Peyer's patch (tissue), 4 donors: ENCODE data around the gene DNAH2. TPM values are rescaled to one million over a fixed set of nuclear protein-coding genes. Genes with fewer than 3 reads are reported as not detected.

Experiments
- DNase-seq, 3 donors: peaks; one replicate each; pipeline ENCODE4 v3.0.0-alpha.2; 2017 to 2019
- H3K27ac ChIP-seq, 4 donors: fragments of 200-600 bp; sonication (generic); one replicate each; pipeline ENCODE4 v1.5.1; 2016 to 2019
- H3K27me3 ChIP-seq, 2 donors: fragments of 200-600 bp; sonication (generic); one replicate each; pipeline ENCODE4 v1.5.1; 2019
- H3K36me3 ChIP-seq, 3 donors: fragments of 200-600 bp; sonication (generic); one replicate each; pipeline ENCODE4 v1.5.1; 2016 to 2019
- H3K4me1 ChIP-seq, 4 donors: fragments of 200-600 bp; sonication (generic); one replicate each; pipeline ENCODE4 v1.5.1; 2016 to 2019
- H3K4me3 ChIP-seq, 4 donors: fragments of 200-600 bp; sonication (generic); 1 replicate in 3 of 4; 2 replicates in 1 of 4; pipeline ENCODE4 v1.5.1; 2016 to 2019; ENCODE audit warnings: mild to moderate bottlenecking in 1 of 4
- H3K9me3 ChIP-seq, 4 donors: fragments of 200-600 bp; sonication (generic); one replicate each; pipeline ENCODE4 v1.5.1; 2016 to 2019; ENCODE audit warnings: mild to moderate bottlenecking in 1 of 4
- CTCF ChIP-seq, 6 experiments: fragments of 450-650 bp in 4 of 6; fragments of 200-600 bp in 2 of 6; sonication (generic) in 1 of 6; IDR thresholded peaks; one replicate each; pipeline ENCODE4 v1.5.1; 2017 to 2019; ENCODE audit warnings: antibody characterized with exemption in 6 of 6, mild to moderate bottlenecking in 3 of 6, moderate library complexity in 1 of 6
- POLR2A ChIP-seq, 2 donors: fragments of 450-650 bp; IDR thresholded peaks; one replicate each; pipeline ENCODE4 v1.5.1; 2017; ENCODE audit warnings: antibody characterized with exemption in 2 of 2, mild to moderate bottlenecking in 2 of 2, moderate library complexity in 2 of 2
- total RNA-seq, 4 donors: library from RNA; depleted of rRNA; stranded (reverse); fragments of >200 nt; gene quantifications; one replicate each; pipeline ENCODE4 v1.1.0, GENCODE V29; 2016

Gene DNAH2
- total RNA-seq, 4 donors from 2014 or later, result 0.18 to 0.83 TPM; not detected in 2

DNA sequence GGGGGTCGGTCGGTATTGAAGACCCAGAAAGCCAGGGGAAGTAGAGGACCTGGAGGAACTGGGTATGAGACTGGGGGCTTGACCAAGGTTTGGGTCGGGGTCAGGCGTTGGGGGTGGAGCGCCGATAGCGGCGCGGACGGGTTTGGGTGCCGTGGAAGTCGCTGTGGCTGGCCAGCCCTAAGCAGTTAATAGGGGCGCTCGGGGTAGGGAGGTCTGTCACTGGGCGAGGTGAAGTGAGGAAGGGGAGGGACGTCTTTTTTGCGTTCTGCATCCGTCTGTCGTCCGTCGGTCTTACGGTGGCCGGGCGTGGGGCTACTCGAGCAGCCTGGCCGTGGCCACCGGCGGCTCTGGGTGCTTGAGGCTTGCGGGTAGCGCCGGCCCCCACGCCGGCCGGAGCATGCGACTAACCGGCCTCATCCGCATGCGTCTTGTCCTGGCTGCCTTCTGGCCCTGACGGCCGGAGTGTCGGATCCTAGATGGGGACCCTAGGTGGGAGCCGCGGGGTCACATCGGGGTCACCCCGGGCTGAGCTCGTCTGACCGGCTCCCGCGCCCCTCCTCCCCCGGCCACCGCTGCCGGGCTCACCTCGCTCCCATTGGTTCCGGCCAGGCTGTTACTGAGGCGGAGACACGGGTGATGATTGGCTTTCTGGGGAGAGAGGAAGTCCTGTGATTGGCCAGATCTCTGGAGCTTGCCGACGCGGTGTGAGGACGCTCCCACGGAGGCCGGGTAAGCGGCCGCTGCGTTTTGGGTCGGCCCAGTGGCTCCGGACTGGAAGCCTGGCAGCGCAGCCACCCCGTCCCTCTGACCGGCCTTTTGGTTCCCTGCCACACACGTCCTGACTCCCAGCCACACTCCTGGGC is 127.0 kb downstream of the DNAH2 start:
- TF ChIP-seq POLR2A (IDR thresholded peaks at IDR 0.05), result peak; percentile 44 to 89
- TF ChIP-seq CTCF (IDR thresholded peaks at IDR 0.05), result no peak
- Histone ChIP-seq H3K4me1 (peaks cover 0 to 36% (median 14%) of the 10 kb centered on the region in 4 donors), H3K27ac (peak overlapping the region; percentile 97 to 100 (median 97)), H3K27me3 (no peaks in the 10 kb centered on the region), H3K9me3 (no peaks in the 10 kb centered on the region), H3K36me3 (peaks cover 0 to 51% (median 0%) of the 10 kb centered on the region in 3 donors), H3K4me3 (peak overlapping the region; percentile 72 to 80 (median 79))
- DNase-seq, result peak; percentile 91 to 96 (median 91)

- H3K4me3 ChIP-seq, result peak overlapping the region in 3 of 4 donors; percentile 72 to 80 (median 78)
- H3K27me3 ChIP-seq, result no peaks in the 10 kb centered on the region
- peaks cover 0 to 53% (median 0%) of the 10 kb centered on the region in 3 donors for H3K36me3 ChIP-seq
- H3K4me1 ChIP-seq, result peaks cover 0 to 26% (median 13%) of the 10 kb centered on the region in 4 donors
- H3K9me3 ChIP-seq, result no peaks in the 10 kb centered on the region
- no peak for DNase-seq
- H3K27ac ChIP-seq, result peak overlapping the region; percentile 97 to 100 (median 97)
- TF ChIP-seq CTCF (IDR thresholded peaks at IDR 0.05) (no peak), POLR2A (IDR thresholded peaks at IDR 0.05) (no peak)
Observed at GRCh38 chr17:7845359-7846062, 128.0 kb downstream of the DNAH2 start.

GRCh38 chr17:7846063-7846735 is 128.7 kb downstream of the DNAH2 start:
- peaks cover 0 to 60% (median 0%) of the 10 kb centered on the region in 3 donors for H3K36me3 ChIP-seq
- peaks cover 2 to 26% (median 11%) of the 10 kb centered on the region in 4 donors for H3K4me1 ChIP-seq
- no peak overlapping the region for H3K4me3 ChIP-seq
- no peaks in the 10 kb centered on the region for H3K27me3 ChIP-seq
- no peak for TF ChIP-seq POLR2A (IDR thresholded peaks at IDR 0.05)
- no peak for TF ChIP-seq CTCF (IDR thresholded peaks at IDR 0.05)
- H3K27ac ChIP-seq, result no peak overlapping the region
- peak in 1 of 3 donors; percentile 46 for DNase-seq
- no peaks in the 10 kb centered on the region for H3K9me3 ChIP-seq

GRCh38 chr17:7846765-7847661 is 129.5 kb downstream of the DNAH2 start:
- H3K36me3 ChIP-seq, result peaks cover 0 to 64% (median 0%) of the 10 kb centered on the region in 3 donors
- no peak overlapping the region for H3K27ac ChIP-seq
- H3K4me1 ChIP-seq, result peaks cover 4 to 30% (median 15%) of the 10 kb centered on the region in 4 donors
- no peak overlapping the region for H3K4me3 ChIP-seq
- no peaks in the 10 kb centered on the region for H3K27me3 ChIP-seq
- peak in 1 of 3 donors; percentile 49 for DNase-seq
- H3K9me3 ChIP-seq, result no peaks in the 10 kb centered on the region
- TF ChIP-seq POLR2A (IDR thresholded peaks at IDR 0.05) (no peak), CTCF (IDR thresholded peaks at IDR 0.05) (no peak)
